Stimulated activated CD8-positive, alpha-beta memory T cell treated with anti-CD3 and anti-CD28 coated beads, Interleukin-4, amount 100 ng/mL, for 4 hours (primary cell): Measurements from ENCODE around the gene SLC22A31.

Experiments used
- DNase-seq, 2 donors: peaks; one replicate each; pipeline ENCODE4 v3.0.0-alpha.2; 2020; ENCODE audit warnings: low read depth in 2 of 2, low spot score in 1 of 2

The SLC22A31 gene

DNA sequence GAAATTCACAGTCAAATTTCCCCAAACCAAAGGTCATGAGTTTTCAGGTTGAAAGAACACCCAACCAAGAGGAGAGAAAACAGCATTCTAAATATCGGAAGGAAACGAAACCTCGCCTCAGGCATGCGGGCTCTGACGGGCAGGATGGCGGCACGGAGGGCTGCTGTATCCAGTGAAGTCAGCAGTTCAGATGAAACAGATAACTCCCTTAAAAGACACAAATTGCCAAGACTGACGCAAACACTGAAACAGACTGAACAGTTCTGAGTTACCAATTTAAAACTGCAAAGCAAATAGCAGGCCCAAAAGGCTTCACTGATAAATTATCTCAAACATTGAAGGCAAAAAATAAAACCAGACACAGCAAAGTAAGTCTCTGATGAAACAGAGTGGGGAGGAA lies 49.4 kb downstream of the SLC22A31 start:
- DNase-seq, result no peak

GRCh38 chr16:89150090-89150835 lies 50.1 kb downstream of the SLC22A31 start:
- no peak for DNase-seq

- DNase-seq, result no peak
Observed at GRCh38 chr16:89149386-89149785, 51.0 kb downstream of the SLC22A31 start.

GRCh38 chr16:89147085-89147817 lies 53.1 kb downstream of the SLC22A31 start:
- DNase-seq, result no peak

DNA sequence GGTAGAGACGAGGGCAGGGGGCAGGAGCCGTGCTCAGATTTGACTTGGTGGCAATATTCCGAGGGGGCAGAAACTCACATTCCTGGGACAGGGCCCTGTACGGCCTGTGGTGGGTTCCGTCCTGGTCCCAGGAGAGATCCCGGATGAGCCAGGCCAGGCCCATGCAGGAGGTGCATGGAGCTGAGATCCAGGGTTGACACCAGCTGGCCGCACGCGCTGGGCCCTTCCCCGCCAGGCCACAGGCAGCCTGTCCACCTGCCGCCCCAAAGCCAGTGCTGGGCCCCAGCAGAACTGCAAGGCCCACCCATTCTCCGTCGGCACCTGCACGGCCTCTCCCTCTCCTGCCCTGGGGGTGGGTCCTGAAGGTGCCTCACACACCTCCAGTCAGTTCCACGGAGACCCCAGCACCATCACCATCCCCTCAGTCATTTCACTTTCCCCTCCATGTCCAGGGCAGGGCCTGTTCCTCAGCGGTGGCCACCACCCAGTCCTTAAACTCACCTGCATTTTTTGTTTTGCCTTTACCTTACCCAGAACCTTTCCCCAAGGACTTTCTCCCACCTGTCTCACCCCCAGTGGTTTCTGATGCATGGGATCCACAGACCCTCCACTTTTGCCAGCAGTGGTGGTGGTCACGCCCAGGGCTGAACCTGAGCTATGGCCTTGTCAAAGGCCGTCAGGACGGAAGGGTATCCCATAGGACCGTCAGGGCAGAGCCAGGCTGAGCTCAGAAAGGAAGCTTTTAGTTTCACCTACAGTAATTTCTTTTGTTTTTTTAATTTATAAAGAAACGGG lies 53.9 kb downstream of the SLC22A31 start:
- no peak for DNase-seq
